ENCODE results near the gene REG3A.

DNA sequence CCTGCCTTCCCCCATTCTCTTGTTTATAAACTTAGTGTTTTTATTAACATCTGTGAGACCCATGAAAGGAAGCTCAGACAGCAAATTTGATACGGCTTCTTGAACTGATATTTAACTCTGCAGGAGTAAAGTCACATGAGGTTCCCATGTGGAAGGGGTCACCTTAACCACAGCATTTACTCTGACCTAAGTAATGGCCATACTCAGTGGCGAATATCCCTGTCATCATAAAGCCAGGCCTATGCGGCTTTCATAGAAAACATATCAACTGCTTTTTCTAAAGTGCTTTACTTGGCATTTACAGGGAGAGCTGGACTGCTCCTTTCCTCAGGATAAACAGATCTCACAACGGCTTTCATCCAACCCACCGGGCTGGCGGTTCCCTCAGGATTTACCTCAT is 30.3 kb downstream of the REG3A start:
- TF ChIP-seq, protein P1, sequence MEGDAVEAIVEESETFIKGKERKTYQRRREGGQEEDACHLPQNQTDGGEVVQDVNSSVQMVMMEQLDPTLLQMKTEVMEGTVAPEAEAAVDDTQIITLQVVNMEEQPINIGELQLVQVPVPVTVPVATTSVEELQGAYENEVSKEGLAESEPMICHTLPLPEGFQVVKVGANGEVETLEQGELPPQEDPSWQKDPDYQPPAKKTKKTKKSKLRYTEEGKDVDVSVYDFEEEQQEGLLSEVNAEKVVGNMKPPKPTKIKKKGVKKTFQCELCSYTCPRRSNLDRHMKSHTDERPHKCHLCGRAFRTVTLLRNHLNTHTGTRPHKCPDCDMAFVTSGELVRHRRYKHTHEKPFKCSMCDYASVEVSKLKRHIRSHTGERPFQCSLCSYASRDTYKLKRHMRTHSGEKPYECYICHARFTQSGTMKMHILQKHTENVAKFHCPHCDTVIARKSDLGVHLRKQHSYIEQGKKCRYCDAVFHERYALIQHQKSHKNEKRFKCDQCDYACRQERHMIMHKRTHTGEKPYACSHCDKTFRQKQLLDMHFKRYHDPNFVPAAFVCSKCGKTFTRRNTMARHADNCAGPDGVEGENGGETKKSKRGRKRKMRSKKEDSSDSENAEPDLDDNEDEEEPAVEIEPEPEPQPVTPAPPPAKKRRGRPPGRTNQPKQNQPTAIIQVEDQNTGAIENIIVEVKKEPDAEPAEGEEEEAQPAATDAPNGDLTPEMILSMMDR (conservative IDR thresholded peaks at IDR 0.05): no peak
- TF ChIP-seq ZFX (IDR thresholded peaks at IDR 0.05): no peak
